Smooth muscle cell of the brain vasculature (primary cell): ENCODE results near the gene ITGA8.
A peak's percentile ranks its signal among the peaks of the same experiment; 100 is the strongest.
"Not testable (repeated sequence)": the region's sequence is repeated elsewhere in the genome, so short reads cannot be mapped to it uniquely, and the experiment has no call there.

Experiments used
- DNase-seq: peaks from one replicate; pipeline ENCODE4 v3.0.0-alpha.2; 2012; ENCODE audit warnings: low read depth, low spot score

The ITGA8 gene

DNA sequence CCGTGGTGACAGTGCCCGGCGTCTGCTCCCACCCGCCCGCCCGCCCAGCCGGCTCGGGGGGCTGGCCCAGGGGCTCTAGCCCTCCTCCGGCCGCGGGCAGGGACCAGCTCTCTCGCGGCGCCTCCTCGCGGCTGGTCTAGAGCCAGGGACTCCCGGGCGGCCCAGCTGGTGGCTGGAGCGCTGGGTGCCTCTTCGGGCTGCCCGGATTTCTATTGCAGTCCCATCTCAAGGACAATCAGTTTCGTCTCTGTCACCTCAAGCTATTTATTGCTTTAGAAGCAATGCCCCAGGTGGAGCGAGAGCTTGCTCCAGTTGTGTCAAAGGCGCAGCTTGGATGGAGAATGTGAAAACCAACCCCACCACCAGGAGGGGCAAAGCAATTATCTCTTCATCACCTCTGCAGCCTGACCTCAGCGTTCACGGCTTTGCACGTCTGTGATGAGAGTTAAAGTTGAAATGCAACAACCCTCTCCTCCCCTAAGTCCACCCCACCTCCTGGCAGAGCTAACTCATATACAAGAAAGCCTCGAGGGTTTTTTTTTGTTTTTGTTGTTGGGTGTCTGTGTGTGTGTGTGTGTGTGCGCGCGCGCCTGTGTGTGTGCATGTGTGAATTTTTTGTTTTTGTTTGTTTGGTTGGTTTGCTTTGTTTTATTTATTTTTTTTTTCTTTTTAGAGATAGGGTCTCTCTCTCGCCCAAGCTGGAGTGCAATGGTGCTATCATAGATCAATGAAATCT is at the start of gene ITGA8:
ITGA8 (minus strand) TSS at position 24 of the 736 bp plus-strand sequence. CDS start 151 bp downstream, outside the sequence.
- no peak for DNase-seq

DNA sequence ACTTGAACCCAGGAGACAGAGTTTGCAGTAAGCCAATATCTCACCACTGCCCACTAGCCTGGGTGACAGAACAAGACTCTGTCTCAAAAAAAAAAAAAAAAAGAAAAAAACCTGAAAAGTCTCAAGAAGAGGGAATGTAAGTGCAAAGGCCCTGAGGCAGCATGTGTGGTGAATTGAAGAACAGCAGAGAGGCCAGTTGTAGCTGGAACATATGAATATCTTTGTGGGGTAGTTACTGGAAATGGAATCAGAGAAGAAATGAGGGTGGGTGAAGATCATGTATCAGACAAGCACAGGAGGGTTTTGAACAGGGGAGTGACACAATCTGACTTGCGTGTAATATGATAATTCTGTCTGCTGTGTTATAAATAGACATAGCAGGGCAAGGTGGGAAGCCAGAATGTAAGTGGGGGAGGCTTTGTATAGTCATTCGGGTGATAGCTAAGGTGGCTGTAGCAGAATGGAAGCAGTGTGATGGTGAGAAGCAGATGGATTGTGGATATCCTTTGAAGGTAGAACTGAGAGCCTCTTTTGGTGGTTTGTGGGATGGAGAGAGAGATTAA is 45.3 kb upstream of the ITGA8 start:
- DNase-seq = no peak

DNA sequence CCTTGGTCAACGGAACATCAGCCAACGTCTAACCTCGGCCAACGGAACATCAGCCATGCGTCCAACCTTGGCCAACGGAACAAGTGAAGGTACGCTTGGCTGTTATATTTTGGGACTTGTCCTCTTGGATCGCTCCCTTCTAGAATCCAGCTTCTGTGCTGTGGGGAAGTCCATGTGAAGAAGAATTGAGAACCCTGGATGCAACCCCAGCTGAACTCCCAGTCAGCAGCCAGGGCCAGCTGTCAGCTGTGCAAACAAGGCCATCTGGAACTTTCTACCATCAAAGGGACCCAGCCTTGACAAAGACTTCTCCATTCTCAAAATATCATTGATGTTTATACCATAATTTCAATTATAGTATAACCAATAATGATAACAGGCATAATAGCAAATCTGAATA is 43.3 kb upstream of the ITGA8 start:
- DNase-seq = no peak

DNA sequence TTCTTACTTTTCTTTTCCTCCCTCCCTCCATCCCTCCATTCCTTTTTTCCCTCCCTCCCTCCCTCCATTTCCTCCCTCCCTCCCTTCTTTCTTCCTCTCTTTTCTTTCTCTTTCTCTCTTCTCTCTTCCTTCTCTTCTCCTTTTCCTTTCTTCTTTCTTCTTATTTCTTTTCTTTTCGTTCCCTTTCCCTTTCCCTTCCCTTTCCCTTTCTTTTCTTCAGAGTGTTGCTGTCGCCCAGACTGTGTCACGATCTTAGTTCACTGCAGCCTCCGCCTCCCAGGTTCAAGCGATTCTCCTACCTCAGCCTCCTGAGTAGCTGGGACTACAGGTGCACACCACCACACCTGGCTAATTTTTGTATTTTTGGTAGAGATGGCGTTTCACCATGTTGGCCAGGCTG is 42.5 kb upstream of the ITGA8 start:
- not testable (repeated sequence) for DNase-seq

DNA sequence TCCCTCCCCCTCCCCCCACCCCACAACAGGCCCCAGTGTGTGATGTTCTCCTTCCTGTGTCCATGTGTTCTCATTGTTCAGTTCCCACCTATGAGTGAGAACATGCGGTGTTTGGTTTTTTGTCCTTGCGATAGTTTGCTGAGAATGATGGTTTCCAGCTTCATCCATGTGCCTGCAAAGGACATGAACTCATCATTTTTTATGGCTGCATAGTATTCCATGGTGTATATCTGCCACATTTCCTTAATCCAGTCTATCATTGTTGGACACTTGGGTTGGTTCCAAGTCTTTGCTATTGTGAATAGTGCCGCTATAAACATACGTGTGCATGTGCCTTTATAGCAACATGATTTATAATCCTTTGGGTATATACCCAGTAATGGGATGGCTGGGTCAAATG is 41.5 kb upstream of the ITGA8 start:
- DNase-seq = not testable (repeated sequence)

DNA sequence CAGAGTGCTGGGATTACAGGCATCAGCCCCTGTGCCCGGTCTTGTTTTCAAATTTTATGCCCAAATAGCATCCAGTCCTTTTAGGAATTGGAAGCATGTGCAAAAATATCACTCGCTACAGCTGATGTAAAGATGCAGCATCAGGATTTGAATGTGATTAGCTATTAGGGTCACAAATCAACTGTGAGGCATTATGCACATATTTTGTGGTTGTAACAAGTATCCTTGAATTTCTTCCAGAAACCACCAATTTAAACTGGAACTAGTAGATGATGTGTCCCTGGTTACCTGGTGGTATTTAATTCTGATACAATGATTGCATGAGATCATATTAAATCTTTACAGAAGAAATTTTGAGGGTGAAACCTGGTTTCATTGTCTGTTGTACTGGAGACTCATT is 41.0 kb upstream of the ITGA8 start:
- DNase-seq = no peak

DNA sequence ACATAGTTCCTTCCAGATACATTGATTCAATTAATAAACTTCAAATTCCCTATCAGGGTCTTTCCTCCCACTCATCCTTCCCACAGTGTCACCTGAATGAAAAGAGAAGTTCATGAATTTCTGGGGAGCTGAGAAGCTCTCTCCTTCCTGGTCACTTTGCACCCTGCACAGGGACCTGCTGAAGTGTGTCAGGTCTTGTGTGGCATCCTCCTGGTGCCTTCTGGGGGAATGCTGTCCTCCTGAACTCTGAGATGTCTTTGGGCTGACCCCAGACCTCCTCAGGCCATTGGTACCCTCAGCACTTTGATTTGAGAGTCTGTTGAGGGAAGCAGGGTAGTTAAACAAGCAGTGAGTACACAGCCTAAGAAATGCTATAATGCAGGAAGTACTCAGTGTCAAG is 39.5 kb upstream of the ITGA8 start:
- DNase-seq = no peak

DNA sequence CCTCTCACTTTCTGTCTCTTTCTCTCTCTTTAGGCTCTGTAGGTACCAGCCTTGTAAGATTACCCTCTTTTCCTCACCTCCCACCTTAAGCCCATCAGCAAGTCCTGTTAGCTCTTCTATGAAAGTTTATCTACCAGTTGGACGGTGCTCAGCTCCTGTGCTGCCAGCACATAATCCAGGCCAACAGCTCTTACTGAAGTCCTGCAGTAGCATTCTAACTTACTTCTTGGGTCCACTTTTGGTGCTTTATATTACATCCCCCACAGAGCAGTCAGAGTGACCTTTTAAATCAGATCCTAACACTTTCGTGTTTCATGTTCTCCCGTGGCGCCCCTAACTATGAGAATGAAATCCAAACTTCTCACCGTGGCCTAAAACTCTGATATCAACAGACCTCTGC is 38.9 kb upstream of the ITGA8 start:
- no peak for DNase-seq

DNA sequence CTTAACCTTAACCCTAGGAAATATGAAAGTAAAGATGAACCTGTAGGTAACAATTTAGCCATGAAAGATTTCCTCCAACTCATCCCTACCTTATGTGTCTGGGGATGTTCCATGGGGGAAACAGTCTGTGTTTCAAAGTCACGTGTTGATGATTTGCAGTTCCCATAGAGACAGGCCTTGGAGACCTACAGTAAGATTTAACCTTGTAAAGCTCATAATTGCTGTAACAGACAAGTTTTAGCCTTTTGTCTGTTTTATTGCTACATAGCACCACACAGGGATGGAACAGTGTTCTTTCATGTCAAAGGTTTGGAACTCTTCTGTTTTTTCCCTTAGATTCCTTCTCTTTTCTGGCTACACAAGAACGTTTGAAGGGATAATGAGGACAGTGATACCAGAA is 35.2 kb upstream of the ITGA8 start:
- no peak for DNase-seq

DNA sequence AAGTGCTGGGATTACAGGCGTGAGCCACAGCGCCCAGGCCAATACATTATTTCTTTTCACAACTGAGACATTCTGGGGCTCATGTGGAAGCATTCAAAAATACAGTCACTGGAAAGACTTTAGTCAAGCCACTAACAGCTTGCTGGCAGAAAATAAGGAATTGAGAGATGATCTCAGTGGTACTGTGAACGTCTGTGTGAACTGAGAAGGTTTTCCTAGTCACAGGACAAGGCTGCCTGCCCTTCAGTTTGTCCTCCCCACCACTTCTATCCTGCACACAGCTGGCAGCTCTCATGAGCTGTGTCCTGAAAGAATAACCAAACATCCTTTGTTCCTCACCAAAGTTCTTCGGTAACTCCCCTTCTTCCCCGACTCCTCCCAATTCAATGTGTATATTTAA is 31.3 kb upstream of the ITGA8 start:
- DNase-seq = no peak

DNA sequence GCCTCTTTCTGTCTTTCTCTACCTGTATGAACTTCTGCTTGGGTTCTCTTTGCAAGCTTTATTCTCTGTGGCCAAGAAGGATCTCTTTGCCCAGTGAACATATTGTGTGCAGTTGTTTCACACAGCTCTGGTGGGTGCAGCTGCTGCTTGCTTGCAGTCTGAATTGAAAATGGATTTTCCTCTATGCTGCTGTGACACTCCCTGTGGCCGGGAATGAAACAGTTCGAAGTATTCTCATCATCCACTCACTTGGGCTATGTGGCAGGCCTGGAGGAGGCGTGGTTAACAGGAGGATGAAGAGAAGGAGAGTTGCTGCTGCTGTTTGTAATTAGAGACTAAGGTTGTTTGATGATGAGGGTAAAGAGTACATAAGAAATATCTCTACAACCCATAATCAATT is 28.4 kb upstream of the ITGA8 start:
- DNase-seq = no peak

DNA sequence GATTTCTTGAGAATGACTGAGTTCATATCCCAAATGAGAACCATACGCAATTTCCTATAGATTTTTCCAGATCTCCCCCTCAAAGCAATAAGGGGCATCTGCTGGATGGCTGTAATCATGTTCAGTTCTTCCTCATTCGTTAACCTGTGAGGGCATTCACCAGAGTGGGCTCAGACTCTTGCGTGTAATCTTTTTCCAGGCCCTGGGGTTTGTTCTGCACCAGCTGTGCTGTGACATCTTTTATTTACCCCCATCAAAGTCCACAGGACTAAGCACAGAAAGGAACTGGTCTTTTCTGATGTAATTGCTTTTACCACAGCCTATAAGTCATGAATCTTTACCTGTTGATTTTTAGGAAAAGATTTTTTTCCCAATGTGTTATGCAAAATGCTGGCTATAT is 27.9 kb upstream of the ITGA8 start:
- DNase-seq = no peak

DNA sequence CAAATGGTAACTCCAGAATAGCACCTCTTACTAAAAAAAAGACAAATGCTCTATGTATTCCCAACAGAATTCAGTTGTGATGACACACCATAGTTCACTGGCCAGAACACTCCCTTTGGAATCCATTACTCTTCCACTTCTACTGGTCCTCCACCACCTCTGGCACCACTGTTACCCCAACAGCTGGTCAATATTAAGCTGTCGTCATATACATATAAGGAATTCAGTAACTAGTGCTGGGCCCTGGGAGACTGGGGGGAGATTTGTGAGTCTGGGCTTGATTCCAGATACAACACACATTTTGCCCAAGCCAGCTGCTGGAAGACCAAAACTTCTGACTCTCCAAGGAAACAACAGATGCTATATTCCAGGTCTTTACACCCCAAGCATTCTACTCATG is 26.0 kb upstream of the ITGA8 start:
- DNase-seq = no peak

DNA sequence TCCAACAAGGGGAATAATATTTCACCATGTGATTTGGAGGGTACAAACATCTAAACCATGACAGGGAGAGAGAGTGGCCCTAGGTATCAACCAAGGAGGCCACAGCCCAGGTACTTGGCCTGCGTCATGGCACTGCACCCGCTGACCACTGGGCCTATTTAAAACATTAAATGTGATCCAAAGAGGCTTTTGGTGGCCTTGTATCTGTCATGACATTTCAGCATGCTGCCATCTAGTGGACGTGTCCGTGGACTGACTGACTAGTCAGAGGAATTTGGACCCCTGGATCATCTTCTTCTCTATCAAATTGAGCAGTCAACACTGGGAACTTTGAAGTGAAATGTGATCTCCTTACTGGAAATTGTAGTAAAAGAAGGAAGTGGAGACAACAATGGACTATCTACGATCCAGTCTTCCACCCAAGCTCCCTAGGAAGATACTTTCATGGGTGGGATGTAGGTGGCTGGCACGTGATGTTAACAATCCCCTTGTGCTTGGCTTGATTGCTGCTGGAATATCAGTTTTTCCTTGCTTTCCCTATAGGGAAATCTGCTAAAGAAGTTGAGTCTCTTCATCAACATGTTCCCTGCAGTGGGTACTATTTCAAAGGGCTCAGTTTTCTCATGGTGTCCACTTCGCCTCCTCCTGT is 24.6 kb upstream of the ITGA8 start:
- DNase-seq = no peak

DNA sequence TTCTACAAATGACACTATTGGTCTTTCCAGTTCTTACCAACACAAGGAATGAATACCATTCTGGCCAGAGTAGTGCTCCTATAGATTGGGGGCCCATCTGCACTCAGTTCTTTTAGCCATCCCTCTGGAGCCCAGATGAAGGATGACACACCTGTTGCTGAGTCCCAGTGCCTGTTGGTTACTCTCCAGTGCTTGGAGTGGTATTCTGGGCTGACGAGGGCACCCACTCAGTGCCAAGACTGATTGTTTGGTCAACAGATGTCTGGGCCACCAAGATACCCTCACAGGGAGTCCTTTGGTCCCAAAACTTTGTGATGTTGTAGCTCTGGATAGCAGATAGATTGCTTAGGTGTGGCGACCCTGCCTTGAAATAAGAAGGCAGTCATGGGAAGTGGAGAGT is 23.7 kb upstream of the ITGA8 start:
- DNase-seq = no peak

DNA sequence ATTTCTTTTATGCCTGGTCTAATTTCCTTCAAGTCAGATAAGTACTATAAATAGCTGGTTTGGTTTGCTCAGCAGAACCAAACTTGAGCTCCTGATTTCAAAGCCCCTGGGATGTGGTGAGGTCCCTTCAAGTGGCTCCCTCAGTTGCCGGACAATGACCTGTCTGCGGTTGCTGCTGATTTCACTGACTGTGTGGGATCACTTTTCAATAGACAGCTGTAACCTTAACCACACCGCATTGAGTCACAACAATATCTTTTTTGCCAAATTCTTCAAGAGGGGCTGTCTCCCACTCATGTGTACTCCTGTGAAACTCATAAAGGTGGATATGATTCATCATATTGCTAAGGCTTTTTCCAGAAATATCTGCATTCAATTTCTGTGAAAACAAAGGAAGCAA is 23.1 kb upstream of the ITGA8 start:
- no peak for DNase-seq

DNA sequence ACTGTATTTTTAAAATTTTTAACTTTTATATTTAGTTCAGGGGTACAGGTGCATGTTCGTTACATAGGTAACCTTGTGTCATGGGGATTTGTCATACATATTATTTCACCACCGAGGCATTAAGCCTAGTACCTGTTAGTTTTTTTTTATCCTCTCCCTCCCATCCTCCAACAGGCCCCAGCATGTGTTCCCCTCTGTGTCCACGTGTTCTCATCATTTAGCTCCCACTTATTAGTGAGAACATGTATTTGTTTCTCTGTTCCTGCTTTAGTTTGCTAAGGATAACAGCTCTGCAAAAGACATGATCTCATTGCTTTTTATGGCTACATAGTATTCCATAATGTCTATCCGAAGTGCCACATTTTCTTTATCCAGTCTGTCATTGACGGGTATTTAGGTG is 22.4 kb upstream of the ITGA8 start:
- DNase-seq = no peak

DNA sequence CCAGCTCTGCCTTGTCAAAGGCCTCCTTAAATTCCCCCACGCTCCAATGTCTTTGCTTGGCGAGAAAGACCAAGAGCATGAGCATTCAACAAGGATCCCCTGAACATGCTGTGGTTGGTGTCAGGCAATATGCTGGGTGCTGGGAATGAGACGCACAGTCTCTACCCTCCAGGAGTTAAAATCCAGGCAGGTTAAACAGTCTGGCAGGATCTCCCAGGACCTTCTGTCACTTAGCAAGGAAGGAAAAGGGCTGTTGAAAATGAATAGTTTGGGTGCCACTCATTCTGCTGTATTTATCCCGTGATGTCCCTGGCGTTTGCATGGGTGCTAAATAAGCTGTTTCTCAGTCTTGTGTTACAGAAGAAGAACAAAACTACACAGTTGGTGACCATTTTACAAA is 21.9 kb upstream of the ITGA8 start:
- DNase-seq = no peak

DNA sequence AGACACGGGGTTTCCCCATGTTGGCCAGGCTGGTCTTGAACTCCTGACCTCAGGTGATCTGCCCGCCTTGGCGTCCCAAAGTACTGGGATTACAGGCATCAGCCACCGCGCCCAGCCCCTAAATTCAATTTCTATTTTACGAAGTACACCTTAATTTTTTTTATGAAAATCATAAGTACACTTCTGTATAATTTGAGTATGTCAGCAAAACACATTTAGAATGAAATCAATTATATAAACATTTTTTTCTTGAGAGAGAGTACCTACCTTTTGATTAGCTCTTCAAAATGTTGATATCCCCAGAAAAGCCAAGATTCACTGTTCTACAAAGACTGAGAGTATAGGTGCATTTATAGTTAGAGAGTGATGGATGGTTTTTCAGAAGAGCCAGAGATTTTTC is 20.5 kb upstream of the ITGA8 start:
- no peak for DNase-seq

DNA sequence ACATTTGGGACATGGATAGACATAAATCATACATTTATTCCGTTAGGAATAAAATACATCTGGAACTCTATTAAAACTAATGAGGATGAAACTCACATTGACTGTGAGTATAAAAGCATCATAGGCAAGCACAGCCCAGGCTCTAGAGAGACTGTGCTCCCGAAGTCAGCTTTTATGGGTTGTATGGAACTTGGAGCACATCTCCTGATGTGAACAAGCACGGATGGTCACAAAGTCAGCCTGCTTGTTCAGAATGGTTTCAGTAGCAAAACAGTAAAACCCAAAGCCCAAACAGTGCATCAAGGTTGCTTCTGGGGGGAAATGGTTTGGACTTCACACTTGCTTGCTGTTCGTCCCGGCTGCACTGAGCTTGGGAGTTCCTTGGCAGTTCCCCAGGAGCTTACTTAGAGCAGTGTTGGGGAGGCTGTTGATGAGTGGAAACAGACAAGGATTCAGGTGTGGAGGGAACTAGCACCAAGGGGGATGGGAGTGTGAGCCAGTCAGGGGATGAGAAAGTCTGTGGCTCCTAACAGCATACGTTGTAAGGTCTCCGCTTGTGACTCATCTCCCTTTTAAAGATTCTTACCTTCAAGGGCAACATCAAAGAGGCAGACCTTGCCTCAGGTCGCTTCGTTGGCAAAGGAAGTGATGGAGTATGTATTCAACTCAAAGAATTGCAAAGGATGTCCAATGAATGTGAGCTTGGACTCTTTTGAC is 19.7 kb upstream of the ITGA8 start:
- DNase-seq = no peak

DNA sequence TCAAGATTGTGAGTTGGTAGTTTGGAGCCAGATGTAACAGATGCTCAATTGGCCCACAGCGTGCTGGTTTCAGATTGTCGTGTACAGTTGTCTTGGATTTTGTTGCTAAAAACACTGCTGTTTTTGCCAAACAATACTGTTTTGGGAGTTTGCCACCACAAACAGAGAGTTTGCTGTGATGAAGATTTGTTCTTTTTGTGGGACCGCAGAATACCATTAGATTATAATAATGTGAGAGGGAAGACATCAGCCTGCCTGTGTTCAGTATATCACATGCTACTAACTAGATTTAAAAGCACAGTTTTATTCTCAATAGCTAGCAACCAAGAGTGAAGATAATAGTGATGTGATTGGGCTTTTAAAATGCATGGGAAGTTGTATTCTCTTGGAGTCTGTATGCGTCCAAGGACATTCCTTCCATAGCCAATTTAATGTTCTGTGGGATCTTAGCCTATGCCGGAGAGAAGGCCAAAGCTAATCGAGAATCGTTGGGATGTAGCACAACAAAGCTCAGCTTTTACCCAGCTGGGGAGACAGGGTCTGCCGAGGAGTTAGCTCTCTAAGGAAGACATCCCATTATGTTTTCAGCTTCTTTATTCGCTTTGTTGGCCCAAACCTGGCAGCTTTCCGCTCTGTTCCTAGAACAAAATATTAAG is 18.7 kb upstream of the ITGA8 start:
- peak; percentile 59 for DNase-seq

DNA sequence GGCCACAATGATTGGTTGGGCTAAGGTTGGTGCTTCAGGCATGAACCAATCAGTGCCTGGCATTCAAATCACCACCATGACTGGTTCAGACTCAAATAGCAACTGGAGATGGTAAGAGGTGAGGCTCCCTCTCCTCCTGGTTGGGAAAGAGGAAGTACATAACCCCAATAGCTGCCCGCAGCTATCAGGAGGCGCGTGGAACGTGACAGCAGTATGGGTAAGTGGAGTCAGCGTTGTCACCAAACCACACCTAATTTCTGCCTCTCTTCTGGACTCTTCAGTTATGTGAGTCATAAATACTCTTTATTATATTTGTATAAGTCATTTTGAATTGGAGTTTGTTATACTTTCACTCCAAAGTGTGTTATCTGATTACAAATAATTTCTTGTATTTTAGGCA is 17.9 kb upstream of the ITGA8 start:
- no peak for DNase-seq
